Measurements from ENCODE around the gene DNAH17. TPM values are rescaled to one million over a fixed set of nuclear protein-coding genes. Genes with fewer than 3 reads are reported as not detected.

The DNAH17 gene
- total and polyA plus RNA-seq, 2 donors (not counting 1 experiment from before 2014, with no cell fraction given) = 0.01 to 0.12 TPM

DNA sequence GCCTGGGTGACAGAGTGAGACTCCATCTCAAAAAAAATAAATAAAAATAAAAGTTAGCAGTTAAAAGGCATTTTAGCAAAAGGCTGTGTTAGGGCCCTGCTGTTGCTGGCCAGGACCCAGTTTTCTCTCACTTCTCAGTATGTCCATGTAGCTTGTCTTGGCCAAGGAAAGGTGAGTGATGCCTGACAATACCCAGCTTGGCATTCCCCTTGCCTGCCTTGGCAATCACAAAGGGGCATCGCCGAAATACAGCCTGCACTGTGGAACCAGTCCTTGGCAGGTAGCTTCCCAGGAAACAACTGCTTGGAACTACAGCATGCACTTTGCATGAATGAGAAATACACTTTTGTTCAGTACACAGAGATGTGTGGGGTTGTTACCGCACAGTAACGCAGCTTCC, 61.7 kb downstream of the DNAH17 start:
- ATAC-seq (ENCODE audit: low read depth) = no peak
- ChIA-PET CTCF (no interaction called here), POLR2A (interaction anchor here (0.6 kb wide), 1 partner anchor 265 kb away, joined by 6 read pairs; no protein-coding TSS in a partner anchor)
- H3K36me3 ChIP-seq (replicated peaks in 1 of 2; ENCODE audit: control extremely low read depth in 1 of 2, control insufficient read depth in 1 of 2, extremely low read depth in 1 of 2, insufficient read depth in 2 of 2, low read length in 1 of 2) = no peaks in the 10 kb centered on the region
- 100% methylated on average over 2 of the region's 4 CpGs for WGBS (ENCODE audit: insufficient coverage)
- no peaks in the 10 kb centered on the region for H3K79me2 ChIP-seq (ENCODE audit: control insufficient read depth, insufficient read depth, low read length)
- no peaks in the 10 kb centered on the region for H3K9me3 ChIP-seq (ENCODE audit: control extremely low read depth in 1 of 3, control insufficient read depth in 2 of 3, insufficient read depth in 1 of 3, low read length in 2 of 3)
- no peak for TF ChIP-seq EZH2 (IDR thresholded peaks at IDR 0.05; ENCODE audit: borderline replicate concordance, insufficient read depth, low read depth, low read length, poor library complexity, severe bottlenecking)
- TF ChIP-seq, protein P1, sequence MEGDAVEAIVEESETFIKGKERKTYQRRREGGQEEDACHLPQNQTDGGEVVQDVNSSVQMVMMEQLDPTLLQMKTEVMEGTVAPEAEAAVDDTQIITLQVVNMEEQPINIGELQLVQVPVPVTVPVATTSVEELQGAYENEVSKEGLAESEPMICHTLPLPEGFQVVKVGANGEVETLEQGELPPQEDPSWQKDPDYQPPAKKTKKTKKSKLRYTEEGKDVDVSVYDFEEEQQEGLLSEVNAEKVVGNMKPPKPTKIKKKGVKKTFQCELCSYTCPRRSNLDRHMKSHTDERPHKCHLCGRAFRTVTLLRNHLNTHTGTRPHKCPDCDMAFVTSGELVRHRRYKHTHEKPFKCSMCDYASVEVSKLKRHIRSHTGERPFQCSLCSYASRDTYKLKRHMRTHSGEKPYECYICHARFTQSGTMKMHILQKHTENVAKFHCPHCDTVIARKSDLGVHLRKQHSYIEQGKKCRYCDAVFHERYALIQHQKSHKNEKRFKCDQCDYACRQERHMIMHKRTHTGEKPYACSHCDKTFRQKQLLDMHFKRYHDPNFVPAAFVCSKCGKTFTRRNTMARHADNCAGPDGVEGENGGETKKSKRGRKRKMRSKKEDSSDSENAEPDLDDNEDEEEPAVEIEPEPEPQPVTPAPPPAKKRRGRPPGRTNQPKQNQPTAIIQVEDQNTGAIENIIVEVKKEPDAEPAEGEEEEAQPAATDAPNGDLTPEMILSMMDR (IDR thresholded peaks at IDR 0.05) = no peak
- H3K4me1 ChIP-seq (ENCODE audit: control insufficient read depth in 2 of 2, insufficient read depth in 2 of 2, low read length in 2 of 2) = no peaks in the 10 kb centered on the region
- no peak overlapping the region for H3K27ac ChIP-seq (ENCODE audit: low read length in 2 of 2)
- Mint-ChIP-seq H3K27ac (no peak overlapping the region), H3K4me1 (no peaks in the 10 kb centered on the region), H3K27me3 (peaks cover 5% of the 10 kb centered on the region), H3K4me3 (no peak overlapping the region), H3K9me3 (ENCODE audit: insufficient read depth) (no peaks in the 10 kb centered on the region)
- H3K9ac ChIP-seq (ENCODE audit: low read length) = no peak overlapping the region
- no peaks in the 10 kb centered on the region for H3K27me3 ChIP-seq (replicated peaks in 1 of 4; ENCODE audit: control extremely low read depth in 1 of 4, control insufficient read depth in 3 of 4, insufficient read depth in 4 of 4, low read length in 3 of 4)
- intact Hi-C loops (cut with micrococcal nuclease) = no loop called here
- DNase-seq = no peak
- no peak overlapping the region for H3K4me3 ChIP-seq (ENCODE audit: control extremely low read depth in 1 of 5, extremely low read depth in 1 of 5, insufficient read depth in 1 of 5, low read depth in 2 of 5, low read length in 4 of 5)
- H4K20me1 ChIP-seq (ENCODE audit: control insufficient read depth, insufficient read depth, low read length, poor library complexity, severe bottlenecking) = no peaks in the 10 kb centered on the region
- no peak overlapping the region for H2AFZ ChIP-seq (ENCODE audit: insufficient read depth, low read depth, low read length, poor library complexity, severe bottlenecking)
- H3K4me2 ChIP-seq (replicated peaks; ENCODE audit: low read depth, low read length, poor library complexity, severe bottlenecking) = no peak overlapping the region

DNA sequence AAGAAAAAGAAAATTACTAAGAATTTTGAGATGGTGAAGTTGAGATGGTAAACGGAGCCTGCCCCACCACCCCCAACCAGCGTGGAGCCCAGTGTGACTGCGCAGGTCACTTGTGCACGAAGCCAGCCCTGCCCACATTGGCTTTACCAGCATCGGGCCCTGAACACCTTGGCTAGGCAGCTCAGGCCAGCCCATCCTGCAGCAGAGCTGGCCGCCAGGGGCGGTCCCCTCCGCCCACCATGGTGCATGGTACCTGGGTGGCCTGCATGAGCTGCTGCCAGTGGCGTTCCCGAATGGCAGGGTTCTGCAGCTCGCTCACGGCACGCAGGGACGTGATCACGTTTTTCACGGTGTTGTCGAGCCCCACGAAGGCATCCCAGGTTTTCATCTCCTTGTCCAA, 62.7 kb downstream of the DNAH17 start:
- ChIA-PET CTCF (no interaction called here), POLR2A (no interaction called here)

More for the DNA sequence above, 62.7 kb downstream of the DNAH17 start:
- H3K36me3 ChIP-seq (replicated peaks in 1 of 2; ENCODE audit: control extremely low read depth in 1 of 2, control insufficient read depth in 1 of 2, extremely low read depth in 1 of 2, insufficient read depth in 2 of 2, low read length in 1 of 2) = no peaks in the 10 kb centered on the region
- intact Hi-C loops (cut with micrococcal nuclease) = no loop called here
- Mint-ChIP-seq H3K9me3 (ENCODE audit: insufficient read depth) (no peaks in the 10 kb centered on the region), H3K27me3 (peaks cover 5% of the 10 kb centered on the region), H3K4me1 (no peaks in the 10 kb centered on the region), H3K27ac (no peak overlapping the region), H3K4me3 (no peak overlapping the region)
- no peak for DNase-seq
- no peaks in the 10 kb centered on the region for H3K27me3 ChIP-seq (replicated peaks in 1 of 4; ENCODE audit: control extremely low read depth in 1 of 4, control insufficient read depth in 3 of 4, insufficient read depth in 4 of 4, low read length in 3 of 4)
- ATAC-seq (ENCODE audit: low read depth) = no peak
- no peaks in the 10 kb centered on the region for H3K9me3 ChIP-seq (ENCODE audit: control extremely low read depth in 1 of 3, control insufficient read depth in 2 of 3, insufficient read depth in 1 of 3, low read length in 2 of 3)
- H3K27ac ChIP-seq (ENCODE audit: low read length in 2 of 2) = no peak overlapping the region
- no peak overlapping the region for H3K4me3 ChIP-seq (ENCODE audit: control extremely low read depth in 1 of 5, extremely low read depth in 1 of 5, insufficient read depth in 1 of 5, low read depth in 2 of 5, low read length in 4 of 5)
- WGBS (ENCODE audit: insufficient coverage) = 95% methylated on average over 17 of the region's 18 CpGs
- no peaks in the 10 kb centered on the region for H3K4me1 ChIP-seq (ENCODE audit: control insufficient read depth in 2 of 2, insufficient read depth in 2 of 2, low read length in 2 of 2)
- H2AFZ ChIP-seq (ENCODE audit: insufficient read depth, low read depth, low read length, poor library complexity, severe bottlenecking) = no peak overlapping the region
- no peak overlapping the region for H3K4me2 ChIP-seq (replicated peaks; ENCODE audit: low read depth, low read length, poor library complexity, severe bottlenecking)
- TF ChIP-seq EZH2 (IDR thresholded peaks at IDR 0.05; ENCODE audit: borderline replicate concordance, insufficient read depth, low read depth, low read length, poor library complexity, severe bottlenecking) = no peak
- TF ChIP-seq, protein P1 (IDR thresholded peaks at IDR 0.05) = no peak
- no peak overlapping the region for H3K9ac ChIP-seq (ENCODE audit: low read length)
- no peaks in the 10 kb centered on the region for H4K20me1 ChIP-seq (ENCODE audit: control insufficient read depth, insufficient read depth, low read length, poor library complexity, severe bottlenecking)
- H3K79me2 ChIP-seq (ENCODE audit: control insufficient read depth, insufficient read depth, low read length) = no peaks in the 10 kb centered on the region
